Stimulated activated CD8-positive, alpha-beta memory T cell treated with anti-CD3 and anti-CD28 coated beads, Interleukin-7, amount 100 ng/mL, for 24 hours (primary cell): ENCODE measurements around the gene DGKD.
"Not testable (repeated sequence)": the region's sequence is repeated elsewhere in the genome, so short reads cannot be mapped to it uniquely, and the experiment has no call there.

Experiments
- DNase-seq: peaks from one replicate; pipeline ENCODE4 v3.0.0-alpha.2; 2020; ENCODE audit warnings: low read depth

DGKD gene, protein sequence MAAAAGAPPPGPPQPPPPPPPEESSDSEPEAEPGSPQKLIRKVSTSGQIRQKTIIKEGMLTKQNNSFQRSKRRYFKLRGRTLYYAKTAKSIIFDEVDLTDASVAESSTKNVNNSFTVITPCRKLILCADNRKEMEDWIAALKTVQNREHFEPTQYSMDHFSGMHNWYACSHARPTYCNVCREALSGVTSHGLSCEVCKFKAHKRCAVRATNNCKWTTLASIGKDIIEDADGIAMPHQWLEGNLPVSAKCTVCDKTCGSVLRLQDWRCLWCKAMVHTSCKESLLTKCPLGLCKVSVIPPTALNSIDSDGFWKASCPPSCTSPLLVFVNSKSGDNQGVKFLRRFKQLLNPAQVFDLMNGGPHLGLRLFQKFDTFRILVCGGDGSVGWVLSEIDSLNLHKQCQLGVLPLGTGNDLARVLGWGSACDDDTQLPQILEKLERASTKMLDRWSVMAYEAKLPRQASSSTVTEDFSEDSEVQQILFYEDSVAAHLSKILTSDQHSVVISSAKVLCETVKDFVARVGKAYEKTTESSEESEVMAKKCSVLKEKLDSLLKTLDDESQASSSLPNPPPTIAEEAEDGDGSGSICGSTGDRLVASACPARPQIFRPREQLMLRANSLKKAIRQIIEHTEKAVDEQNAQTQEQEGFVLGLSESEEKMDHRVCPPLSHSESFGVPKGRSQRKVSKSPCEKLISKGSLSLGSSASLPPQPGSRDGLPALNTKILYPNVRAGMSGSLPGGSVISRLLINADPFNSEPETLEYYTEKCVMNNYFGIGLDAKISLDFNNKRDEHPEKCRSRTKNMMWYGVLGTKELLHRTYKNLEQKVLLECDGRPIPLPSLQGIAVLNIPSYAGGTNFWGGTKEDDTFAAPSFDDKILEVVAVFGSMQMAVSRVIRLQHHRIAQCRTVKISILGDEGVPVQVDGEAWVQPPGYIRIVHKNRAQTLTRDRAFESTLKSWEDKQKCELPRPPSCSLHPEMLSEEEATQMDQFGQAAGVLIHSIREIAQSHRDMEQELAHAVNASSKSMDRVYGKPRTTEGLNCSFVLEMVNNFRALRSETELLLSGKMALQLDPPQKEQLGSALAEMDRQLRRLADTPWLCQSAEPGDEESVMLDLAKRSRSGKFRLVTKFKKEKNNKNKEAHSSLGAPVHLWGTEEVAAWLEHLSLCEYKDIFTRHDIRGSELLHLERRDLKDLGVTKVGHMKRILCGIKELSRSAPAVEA

DNA sequence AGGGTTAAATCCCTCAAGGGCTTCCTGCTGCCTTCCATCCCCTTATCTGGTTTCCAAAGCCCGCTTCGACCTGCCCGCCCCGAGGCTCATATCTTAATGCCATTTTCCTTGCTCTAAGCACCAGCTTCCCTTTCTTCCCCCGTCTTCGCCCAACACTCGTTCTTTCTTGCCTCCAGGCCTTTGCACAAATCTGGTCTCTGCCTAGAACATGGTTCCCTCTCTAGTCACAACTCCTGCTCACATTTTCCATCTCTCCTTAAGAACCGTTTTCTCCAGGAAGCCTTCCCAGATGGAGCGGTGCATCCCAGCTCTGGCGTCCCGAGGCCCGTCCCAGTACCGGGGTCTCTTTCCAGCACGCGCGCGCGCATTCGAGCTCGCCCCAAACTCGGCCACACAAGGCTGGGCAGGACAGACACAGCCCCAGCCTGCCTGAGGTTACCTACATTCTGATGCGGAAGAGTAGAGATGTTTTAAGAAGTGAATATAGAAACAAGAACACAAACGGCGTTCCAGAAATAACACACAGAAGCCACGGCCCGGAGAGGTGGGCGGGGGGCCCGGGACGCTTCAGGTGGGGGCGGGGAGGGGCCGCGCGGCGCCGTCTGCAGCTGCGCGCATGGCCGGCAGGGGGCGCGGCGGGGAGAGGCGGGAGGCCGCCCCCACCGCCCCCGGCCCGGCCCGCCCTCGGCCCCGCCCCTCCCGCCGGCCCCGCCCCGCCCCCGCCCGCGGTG, at the start of gene DGKD:
Gene DGKD (plus strand): TSS at position 726 of the 731 bp plus-strand sequence. CDS start 25 bp downstream, outside the sequence.
- DNase-seq = peak; percentile 56

DNA sequence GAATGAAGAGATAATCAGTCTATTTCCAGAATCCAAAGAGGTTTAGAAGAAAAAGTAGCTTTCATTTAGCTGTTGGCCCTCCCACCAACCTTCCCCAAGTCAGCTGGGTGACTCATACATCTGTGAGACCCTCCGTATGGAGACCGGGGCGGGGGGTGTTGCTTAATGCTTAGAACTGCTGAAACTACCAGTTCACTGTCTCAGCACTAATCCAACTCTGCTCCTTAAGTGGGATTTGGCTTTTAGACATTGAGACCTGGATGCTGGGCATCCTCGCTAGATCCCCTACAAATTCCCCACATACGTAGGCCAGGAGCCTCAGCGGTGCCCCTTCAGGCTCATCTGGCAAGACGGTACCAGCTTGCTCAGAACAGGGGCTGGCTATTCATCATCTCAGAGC, 46.7 kb upstream of the DGKD start, which contains the start of gene SAG:
Gene SAG (plus strand): TSS at position 252 of the 400 bp plus-strand sequence. CDS start 1,374 bp downstream, outside the sequence.
- DNase-seq = no peak

DNA sequence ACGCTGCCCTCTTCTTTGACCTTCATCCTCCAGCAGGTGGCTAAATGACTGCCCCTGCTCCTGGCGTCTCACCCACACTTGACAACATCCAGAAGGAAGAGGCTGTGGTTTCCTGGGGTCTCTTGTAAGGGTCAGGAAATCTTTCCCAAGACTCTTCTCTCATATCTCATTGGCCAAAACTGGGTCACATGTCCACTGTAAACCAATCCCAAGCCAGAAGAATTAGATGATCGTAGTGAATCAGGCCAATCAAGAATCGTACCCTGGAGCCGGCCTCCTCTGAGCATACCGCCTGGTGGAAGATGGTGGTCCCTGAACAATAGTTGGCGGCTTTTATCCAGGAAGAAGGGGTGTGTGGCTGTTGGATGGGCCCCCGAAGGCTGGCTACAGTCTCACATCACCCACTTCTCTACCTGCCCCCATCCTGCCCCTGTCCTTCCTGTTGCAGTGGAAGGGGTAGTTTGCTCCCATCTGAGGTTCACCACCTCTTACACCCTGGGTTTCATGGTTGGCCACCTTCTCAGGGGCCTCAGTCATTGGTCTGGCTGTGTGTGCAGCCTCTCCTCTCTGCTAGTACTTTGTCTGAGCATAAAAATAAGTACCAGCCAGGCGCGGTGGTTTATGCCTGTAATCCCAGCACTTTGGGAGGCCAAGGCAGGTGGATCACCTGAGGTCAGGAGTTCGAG, 42.9 kb upstream of the DGKD start:
- DNase-seq = no peak

DNA sequence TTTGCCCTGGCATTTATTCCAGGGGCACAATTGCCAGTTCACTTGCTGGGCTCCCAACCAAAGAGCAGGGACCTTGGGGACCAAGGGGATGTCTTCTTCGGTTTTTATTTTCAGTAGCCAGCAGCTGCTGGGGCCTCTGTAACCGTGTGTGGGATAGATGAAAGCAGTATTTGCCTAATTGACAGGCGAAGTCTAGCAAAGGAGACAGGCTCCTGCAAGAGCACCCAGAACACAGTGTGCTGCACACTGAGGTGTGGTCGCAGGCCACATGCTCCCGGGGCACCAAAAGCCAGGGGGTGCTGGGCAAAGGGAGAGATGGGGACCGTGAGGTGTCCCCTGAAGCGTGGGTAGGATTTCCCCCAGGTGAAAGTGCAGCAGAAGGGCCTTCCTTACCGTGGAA, 41.4 kb upstream of the DGKD start:
- DNase-seq = no peak

DNA sequence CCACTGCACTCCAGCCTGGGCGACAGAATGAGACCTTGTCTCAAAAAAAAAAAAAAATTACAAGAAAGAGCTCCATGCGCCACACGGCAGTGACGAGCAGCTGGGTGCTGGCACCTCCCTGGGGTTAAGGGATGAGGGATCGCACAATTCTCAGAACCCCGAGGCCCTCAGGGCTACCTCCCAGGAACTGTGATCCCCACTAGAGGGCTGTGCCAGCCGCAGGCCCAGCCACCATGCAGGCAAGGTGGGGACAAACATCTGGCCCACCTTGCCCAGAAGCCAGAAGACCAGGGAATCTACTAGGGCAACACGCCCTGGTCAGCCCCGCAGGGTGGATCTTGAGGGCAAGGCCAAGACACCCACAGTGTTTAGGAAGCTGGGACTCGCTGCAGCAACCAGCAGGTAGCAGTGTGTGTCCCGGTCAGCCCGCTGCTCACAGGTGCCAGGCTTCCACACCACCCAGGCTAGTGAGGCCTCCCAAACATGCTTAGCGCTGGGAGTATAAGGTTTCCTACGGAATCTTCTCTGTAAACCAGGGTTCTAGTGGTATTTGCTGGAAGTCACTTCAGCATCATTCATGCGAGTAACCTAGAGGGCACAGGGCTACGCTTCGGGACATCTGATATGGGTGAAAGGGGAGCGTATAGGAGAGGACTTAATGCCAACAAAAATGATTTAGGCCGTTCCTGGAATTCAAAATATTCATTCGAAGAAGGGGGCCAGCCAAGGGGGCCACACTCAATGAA, 39.9 kb upstream of the DGKD start:
- no peak for DNase-seq

DNA sequence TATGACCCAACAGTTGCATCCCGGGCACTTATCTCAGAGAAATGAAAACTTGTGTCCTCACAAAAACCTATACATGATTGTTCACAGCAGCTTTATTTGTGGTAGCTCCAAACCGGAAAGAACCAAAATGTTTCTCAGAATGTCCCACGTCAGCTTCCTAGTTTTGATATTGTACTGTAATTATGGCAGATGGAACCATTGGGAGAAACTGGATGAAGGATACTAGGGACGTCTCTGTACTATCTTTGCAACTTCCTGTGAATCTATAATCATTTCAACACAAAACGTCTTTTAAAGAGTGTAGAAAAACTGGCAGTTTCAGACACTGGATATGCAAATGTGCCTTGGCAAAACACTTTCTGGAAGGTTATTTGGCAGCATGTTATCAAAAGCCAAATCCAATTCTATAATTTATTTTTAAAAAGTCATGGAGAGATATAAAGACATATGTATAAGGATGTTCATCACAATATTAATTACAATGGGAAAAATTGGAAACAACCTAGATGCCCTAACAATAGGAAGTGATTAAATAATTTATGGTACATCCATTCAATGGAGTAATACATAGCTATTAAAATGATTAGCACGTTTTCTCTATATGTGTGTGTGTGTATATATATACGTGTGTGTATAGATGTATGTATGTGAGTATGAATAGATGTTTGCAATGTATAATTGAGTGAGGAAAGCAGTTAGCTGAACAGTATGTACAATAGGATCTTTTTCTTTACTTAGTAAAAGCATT, 36.9 kb upstream of the DGKD start:
- no peak for DNase-seq

DNA sequence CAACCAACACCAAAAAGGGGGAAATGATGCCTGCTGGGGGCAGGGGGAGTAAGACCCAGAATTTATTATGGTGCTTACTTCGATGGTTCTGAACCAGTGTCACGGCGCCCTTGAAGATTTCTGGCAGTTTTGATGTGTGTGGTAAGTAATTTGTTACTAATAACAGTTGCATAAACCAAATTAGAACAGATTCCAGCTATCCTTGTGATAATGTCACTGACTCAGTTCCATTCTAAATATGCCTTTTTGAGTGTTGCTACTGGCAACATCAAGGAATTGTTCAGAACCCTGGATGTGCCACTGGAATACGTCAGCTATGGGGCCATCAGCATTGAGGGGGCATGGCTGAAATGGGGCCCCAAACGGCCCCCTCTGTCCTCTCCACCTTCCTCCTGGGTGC, 35.0 kb upstream of the DGKD start:
- no peak for DNase-seq

DNA sequence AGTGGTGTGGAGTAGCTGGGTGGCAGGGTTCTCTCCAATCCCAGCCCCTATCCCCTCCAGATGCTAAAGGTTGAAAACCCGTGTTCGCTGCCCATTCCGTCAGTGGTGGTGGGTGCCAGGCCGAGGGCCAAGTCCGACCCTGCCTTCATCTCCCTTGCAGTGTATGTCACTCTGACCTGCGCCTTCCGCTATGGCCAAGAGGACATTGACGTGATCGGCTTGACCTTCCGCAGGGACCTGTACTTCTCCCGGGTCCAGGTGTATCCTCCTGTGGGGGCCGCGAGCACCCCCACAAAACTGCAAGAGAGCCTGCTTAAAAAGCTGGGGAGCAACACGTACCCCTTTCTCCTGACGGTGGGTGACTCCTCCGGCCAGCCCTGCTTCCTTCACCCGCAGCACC, 33.8 kb upstream of the DGKD start:
- DNase-seq = no peak

DNA sequence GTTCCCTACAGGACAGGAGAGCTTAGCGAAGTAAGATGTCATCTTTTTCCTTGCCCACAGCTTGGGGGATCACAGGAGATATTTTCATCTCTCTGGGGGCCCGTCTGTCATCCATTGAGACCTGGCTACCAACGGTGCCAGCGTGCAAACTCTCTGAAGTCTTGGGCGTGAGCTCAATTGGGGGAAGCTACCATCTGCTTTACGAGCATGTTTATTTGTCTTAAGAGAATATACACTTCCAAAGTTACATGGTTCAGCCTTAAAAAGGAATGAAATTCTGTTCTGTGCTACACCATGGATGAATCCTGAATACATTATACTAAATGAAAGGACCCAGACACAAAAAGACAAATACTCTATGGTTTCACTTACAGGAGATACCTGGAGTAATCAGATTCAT, 33.1 kb upstream of the DGKD start:
- DNase-seq = no peak

DNA sequence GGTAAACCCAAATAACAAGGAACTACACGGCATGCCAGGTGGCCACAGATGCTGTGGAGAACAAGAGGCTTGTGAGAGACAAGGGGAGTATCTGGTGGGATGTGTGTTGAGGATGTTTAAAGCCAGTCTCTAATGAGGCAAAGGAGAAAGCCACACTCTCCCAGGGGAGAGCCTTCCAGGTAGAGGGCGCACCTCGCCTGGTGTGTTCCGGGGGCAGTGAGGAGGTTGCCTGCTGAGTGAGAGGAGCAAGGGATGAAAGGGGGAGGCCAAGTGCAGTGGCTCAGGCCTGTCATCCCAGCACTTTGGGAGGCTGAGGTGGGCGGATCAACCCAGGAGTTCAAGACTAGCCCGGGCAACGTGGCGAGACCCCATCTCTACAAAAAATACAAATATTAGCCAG, 30.4 kb upstream of the DGKD start:
- no peak for DNase-seq

DNA sequence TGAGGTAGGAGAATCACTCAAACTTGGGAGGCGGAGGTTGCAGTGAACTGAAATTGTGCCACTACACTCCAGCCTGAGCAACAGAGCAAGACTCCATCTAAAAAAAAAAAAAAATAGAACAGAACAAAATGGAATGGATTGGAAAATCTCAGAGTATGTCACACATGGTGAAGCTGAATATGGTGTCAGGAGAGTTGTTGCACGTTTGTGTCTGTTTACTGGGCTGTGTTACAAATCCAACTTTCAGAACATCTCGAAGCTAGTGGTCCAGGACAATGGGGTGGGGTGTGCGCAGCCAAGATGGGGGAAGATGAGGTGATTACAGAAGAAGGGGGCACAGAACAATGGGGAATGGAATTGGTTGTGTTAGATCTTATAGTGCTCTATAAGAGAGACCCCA, 29.0 kb upstream of the DGKD start:
- no peak for DNase-seq

DNA sequence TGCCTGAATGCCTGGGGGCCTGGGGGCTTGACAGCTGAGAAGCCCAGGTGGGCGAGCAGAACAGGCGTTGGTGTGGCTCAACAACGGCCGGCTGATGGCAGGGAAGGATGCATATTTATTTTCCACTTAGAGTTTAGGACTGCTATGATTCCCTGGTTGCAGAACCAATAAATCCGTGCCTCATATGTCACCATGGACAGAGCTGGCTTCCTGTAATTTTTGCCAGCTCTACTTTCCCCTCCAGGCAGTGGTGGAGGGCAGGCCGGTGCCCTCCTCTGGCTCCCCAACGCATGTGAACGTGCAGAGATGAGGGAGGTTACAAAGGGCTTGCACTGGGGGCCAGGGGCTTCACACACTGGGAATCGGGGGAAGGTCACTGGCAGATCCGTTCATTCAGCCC, 28.5 kb upstream of the DGKD start:
- no peak for DNase-seq

DNA sequence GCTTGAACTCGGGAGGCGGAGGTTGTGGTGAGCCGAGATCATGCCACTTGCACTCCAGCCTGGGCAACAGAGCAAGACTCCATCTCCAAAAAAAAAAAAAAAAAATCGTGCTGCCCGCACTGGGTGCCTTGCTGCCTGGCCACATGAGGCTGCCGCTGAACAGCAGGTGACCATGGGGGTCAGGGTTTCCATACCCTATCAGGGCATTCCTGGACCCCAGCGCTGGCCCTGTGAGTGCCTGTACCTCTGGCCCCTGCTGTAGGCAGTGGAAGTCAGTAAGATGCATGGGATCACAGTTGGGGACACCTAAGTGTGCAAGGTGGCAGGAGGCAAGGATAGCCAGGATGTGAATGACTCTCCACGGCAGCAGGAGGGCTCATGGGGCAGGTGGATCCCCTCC, 27.8 kb upstream of the DGKD start:
- no peak for DNase-seq

DNA sequence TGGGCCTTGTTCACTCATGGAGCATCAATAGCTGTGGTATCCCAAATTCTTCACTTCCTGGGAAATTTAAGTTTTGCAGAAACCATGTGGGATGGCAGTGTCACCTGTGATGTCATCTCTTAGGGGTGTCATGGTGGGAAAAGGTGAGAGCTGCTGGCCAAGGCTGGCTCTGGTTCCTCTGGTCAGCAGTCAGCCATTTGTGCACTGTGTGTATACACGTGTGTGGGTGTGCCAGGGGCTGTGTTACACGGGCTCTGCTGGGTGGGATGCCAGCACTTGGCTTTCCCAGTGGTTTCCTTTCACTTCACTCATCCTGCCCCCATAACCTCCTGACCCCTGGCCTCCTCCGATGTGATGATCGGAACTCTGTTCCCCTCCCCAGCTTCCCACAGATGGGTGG, 25.4 kb upstream of the DGKD start:
- DNase-seq = no peak

DNA sequence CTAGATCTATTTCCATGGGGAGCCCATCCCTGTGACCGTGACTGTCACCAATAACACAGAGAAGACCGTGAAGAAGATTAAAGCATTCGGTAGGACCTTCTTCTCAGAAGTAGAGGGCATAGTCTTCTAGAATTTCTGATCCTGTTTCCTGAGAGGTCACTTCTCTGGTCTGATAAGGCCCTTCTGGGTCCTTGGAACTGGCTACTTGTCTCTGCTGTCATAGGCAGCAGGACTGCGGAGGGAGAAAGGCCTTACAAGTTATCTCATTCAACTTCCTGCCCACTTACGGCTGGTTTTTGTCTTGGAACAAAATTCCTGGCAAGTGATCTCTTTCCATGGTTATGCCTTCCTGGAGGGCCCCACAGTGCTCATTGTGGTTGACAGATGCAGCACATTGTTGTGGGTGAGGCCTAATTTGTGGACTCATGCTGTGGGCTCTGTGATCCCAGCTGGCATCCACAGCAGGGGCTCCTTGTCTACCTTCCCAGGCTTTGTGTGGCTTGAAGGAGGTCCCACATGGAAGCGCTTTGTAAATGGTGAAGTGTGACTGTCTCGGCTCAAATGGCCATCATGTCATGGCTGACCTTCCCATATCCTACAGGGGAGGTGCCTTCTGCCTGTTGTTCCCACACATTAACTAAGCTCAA, 24.7 kb upstream of the DGKD start:
- DNase-seq = no peak

DNA sequence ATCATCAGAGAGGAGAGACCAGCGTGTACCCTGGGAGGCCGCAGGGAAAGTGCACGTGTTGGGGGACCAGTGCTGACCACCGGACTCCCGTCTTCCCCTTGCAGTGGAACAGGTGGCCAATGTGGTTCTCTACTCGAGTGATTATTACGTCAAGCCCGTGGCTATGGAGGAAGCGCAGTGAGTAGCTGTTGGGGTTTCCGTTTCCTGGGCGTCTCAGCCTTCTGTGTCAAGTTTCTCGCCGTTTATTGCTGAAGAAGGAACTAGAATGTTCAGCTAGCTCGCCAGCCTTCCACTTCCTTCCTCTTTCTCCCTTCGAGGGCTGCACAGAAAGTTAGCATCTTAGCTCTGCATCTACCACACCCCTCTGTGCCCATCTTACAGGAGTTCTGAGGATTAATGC, 22.8 kb upstream of the DGKD start:
- DNase-seq = peak; percentile 44

DNA sequence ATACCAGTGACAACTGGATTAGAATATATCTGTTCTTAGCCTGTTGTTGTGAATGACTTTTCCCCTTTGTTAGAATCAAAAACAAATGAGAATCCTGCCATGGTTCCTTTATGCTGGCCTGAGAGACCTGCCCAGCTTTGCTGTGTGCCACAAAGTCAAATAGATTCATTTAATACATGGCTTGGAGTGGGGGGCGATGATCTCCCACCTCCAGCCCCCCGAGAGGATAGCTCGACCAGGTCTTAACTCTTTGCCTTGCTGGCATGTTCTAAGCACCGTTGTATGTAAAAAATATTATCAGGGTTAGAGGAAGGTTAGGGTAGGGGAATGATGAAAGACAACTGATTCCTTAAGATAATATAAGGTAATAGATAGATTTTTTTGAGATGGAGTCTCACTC, 22.2 kb upstream of the DGKD start:
- no peak for DNase-seq

DNA sequence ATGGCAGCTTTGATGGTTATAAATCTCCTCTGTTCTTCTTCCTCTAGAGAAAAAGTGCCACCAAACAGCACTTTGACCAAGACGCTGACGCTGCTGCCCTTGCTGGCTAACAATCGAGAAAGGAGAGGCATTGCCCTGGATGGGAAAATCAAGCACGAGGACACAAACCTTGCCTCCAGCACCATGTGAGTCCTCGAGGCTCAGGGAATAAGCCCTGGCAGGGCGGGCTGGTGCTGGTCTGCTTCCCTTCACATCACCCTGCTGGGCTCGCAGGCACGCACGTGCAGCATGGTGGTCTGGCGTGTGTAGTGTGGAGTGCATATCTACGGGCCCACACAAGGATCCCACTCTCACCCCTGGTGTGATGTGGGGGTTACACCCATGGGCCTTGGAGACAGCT, 19.4 kb upstream of the DGKD start:
- no peak for DNase-seq

DNA sequence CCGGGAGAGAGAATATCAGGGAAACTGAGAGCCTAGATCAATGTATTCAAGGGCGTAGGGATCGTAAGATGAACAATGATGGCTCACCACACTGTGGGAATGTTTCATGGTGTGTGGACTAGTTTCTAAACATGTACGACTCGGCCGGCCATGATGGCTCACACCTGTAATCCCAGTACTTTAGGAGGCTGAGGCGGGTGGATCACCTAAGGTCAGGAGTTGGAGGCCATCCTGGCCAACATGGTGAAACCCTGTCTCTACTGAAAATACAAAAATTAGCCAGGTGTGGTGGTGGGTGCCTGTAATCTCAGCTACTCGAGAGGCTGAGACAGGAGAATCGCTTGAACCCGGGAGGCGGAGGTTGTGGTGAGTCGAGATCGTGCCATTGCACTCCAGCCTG, 18.2 kb upstream of the DGKD start:
- not testable (repeated sequence) for DNase-seq
